Tibial artery (tissue), 4 donors: ENCODE measurements around the gene ARL15.

ENCODE experiments used
- DNase-seq, 2 donors: peaks; one replicate each; pipeline ENCODE4 v3.0.0-alpha.2; 2019
- H3K27ac ChIP-seq, 2 donors: fragments of 200-600 bp; sonication (generic) in 1 of 2; 1 replicate in 1 of 2; 2 replicates in 1 of 2; pipeline ENCODE4 v1.5.1; 2018 to 2019; ENCODE audit warnings: mild to moderate bottlenecking in 1 of 2
- H3K27me3 ChIP-seq, 2 donors: fragments of 200-600 bp; sonication (generic) in 1 of 2; one replicate each; pipeline versions ENCODE4 v1.5.1 to v1.6.0; 2016 to 2019
- H3K36me3 ChIP-seq, 3 donors: fragments of 200-600 bp; sonication (generic) in 2 of 3; one replicate each; pipeline ENCODE4 v1.5.1; 2016 to 2019; ENCODE audit warnings: mild to moderate bottlenecking in 2 of 3
- H3K4me1 ChIP-seq, 4 donors: fragments of 200-600 bp; sonication (generic) in 2 of 4; 1 replicate in 3 of 4; 2 replicates in 1 of 4; pipeline ENCODE4 v1.5.1; 2016 to 2019
- H3K4me3 ChIP-seq, 2 donors: fragments of 200-600 bp; sonication (generic) in 1 of 2; 1 replicate in 1 of 2; 2 replicates in 1 of 2; pipeline ENCODE4 v1.5.1; 2018 to 2019; ENCODE audit warnings: mild to moderate bottlenecking in 2 of 2
- H3K9me3 ChIP-seq, 3 donors: fragments of 200-600 bp; sonication (generic) in 1 of 3; one replicate each; pipeline ENCODE4 v1.5.1; 2016 to 2019
- CTCF ChIP-seq, 2 experiments: fragments of 200-600 bp in 1 of 2; fragments of 450-650 bp in 1 of 2; IDR thresholded peaks; one replicate each; pipeline ENCODE4 v1.5.1; 2017 to 2019; ENCODE audit warnings: antibody characterized with exemption in 2 of 2, mild to moderate bottlenecking in 1 of 2, moderate library complexity in 1 of 2
- intact Hi-C: fragments of 100-400 bp; cut with DNase I; formaldehyde crosslinking; loops from one replicate; pipeline ENCODE4 v1.15.0; 2023; ENCODE audit warnings: low total_unique reads

Gene ARL15

GRCh38 chr5:53929152-53929551 lies 381.2 kb downstream of the ARL15 start:
- intact Hi-C loops, result no loop called here
- H3K4me1 ChIP-seq, result peaks cover 0 to 19% (median 0%) of the 10 kb centered on the region in 4 donors
- TF ChIP-seq CTCF (IDR thresholded peaks at IDR 0.05), result no peak

GRCh38 chr5:53928641-53929040 lies 381.7 kb downstream of the ARL15 start:
- DNase-seq, result no peak
- Histone ChIP-seq H3K36me3 (no peaks in the 10 kb centered on the region), H3K4me3 (no peak overlapping the region), H3K4me1 (peaks cover 0 to 19% (median 0%) of the 10 kb centered on the region in 4 donors), H3K9me3 (no peaks in the 10 kb centered on the region), H3K27me3 (no peaks in the 10 kb centered on the region), H3K27ac (no peak overlapping the region)
- TF ChIP-seq CTCF (IDR thresholded peaks at IDR 0.05), result no peak
- intact Hi-C loops, result no loop called here

More at GRCh38 chr5:53929152-53929551, 381.2 kb downstream of the ARL15 start:
- DNase-seq, result no peak
- Histone ChIP-seq H3K9me3 (no peaks in the 10 kb centered on the region), H3K4me3 (no peak overlapping the region), H3K36me3 (no peaks in the 10 kb centered on the region), H3K27me3 (no peaks in the 10 kb centered on the region), H3K27ac (no peak overlapping the region)

GRCh38 chr5:53927668-53928247 lies 382.6 kb downstream of the ARL15 start:
- no peak overlapping the region for H3K27ac ChIP-seq
- H3K9me3 ChIP-seq, result no peaks in the 10 kb centered on the region
- no peak for DNase-seq
- H3K27me3 ChIP-seq, result no peaks in the 10 kb centered on the region
- intact Hi-C loops, result no loop called here
- H3K4me3 ChIP-seq, result no peak overlapping the region
- no peaks in the 10 kb centered on the region for H3K36me3 ChIP-seq
- TF ChIP-seq CTCF (IDR thresholded peaks at IDR 0.05), result no peak
- H3K4me1 ChIP-seq, result peaks cover 0 to 19% (median 0%) of the 10 kb centered on the region in 4 donors

DNA sequence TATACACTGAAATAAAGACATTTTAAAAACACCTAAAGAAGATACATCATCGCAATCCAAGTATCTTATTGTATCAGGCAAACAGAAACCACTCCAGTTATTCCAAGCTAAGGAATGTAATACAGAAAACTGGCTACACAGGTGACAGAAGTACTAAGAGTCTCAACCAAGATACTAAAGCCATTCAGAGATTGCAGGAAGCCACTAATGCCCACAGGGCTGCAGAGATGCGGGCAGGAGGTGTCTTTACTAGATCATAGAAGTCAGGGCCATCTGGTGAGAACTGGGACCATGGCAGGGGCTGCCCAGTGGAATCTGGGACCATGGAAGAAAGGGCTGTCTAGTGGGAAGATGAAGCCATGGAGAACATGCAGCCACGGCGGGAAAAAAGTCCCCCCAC lies 384.3 kb downstream of the ARL15 start:
- H3K27ac ChIP-seq, result no peak overlapping the region
- intact Hi-C loops, result no loop called here
- no peaks in the 10 kb centered on the region for H3K36me3 ChIP-seq
- no peaks in the 10 kb centered on the region for H3K27me3 ChIP-seq
- no peak for DNase-seq
- H3K4me3 ChIP-seq, result no peak overlapping the region
- no peaks in the 10 kb centered on the region for H3K9me3 ChIP-seq
- TF ChIP-seq CTCF (IDR thresholded peaks at IDR 0.05), result no peak
- H3K4me1 ChIP-seq, result peaks cover 0 to 19% (median 0%) of the 10 kb centered on the region in 4 donors

- Histone ChIP-seq H3K4me1 (peaks cover 0 to 15% (median 0%) of the 10 kb centered on the region in 4 donors), H3K27ac (no peak overlapping the region), H3K9me3 (no peaks in the 10 kb centered on the region), H3K4me3 (no peak overlapping the region), H3K27me3 (no peaks in the 10 kb centered on the region), H3K36me3 (no peaks in the 10 kb centered on the region)
- intact Hi-C loops, result no loop called here
- DNase-seq, result no peak
- TF ChIP-seq CTCF (IDR thresholded peaks at IDR 0.05), result no peak
These were observed 386.0 kb downstream of the ARL15 start for GRCh38 chr5:53924392-53924791.

DNA sequence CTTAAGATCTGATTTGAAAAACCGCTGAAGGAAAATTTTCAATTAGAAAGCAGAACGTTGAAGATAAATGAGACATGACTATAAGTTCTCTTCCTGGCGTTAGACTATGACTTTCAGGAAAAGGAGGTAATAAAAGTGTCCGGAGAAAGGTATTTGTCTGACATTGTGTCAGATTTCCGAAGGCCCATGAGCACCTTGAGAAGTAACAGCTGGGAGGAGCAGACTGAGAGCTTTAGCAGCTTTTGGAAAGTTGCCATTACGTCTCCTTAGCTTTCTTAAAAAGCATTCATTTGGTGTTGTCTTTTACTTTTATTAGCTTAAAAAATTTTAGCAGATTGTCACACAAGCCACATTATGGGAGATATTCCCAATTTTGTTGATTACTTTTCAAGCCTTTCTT lies 386.4 kb downstream of the ARL15 start:
- intact Hi-C loops, result no loop called here
- DNase-seq, result no peak
- Histone ChIP-seq H3K4me1 (peaks cover 0 to 11% (median 0%) of the 10 kb centered on the region in 4 donors), H3K27ac (no peak overlapping the region), H3K36me3 (no peaks in the 10 kb centered on the region), H3K9me3 (no peaks in the 10 kb centered on the region), H3K4me3 (no peak overlapping the region), H3K27me3 (no peaks in the 10 kb centered on the region)
- no peak for TF ChIP-seq CTCF (IDR thresholded peaks at IDR 0.05)
